HG03045 (cell line): Measurements from ENCODE around the gene ITPRID1.
A peak's percentile ranks its signal among the peaks of the same experiment; 100 is the strongest.
"Not testable (repeated sequence)": the region's sequence is repeated elsewhere in the genome, so short reads cannot be mapped to it uniquely, and the experiment has no call there.

Source experiments
- ATAC-seq: cut with Tn5 transposase; IDR thresholded peaks from one replicate; pipeline ENCODE4 v1.9.1; 2021; ENCODE audit warnings: mild to moderate bottlenecking, moderate library complexity; ENCODE audit not compliant: unreplicated experiment

The ITPRID1 gene

DNA sequence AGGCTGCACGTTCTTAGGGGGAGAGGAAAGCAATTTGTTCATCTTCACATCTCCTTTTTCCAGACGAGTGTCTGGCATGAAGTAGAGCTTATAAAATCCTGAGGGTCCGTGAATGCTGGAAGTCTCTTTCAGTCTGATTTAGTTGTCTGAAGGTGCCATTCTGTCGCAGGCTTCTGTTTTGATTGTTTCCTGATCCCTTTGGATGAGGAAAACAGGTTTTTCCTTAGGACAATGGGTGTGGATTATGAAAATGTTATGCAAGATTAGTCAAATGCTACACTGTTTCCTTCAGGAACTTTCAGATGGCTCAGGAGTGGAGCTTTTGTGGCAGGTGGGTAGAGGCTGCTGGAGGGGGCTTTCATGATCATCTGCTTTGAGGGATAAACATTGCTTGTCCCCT, at the start of gene ITPRID1:
ITPRID1 (plus strand) TSS at position 301 of the 400 bp plus-strand sequence. CDS start 38,935 bp downstream, outside the sequence.
- no peak for ATAC-seq

DNA sequence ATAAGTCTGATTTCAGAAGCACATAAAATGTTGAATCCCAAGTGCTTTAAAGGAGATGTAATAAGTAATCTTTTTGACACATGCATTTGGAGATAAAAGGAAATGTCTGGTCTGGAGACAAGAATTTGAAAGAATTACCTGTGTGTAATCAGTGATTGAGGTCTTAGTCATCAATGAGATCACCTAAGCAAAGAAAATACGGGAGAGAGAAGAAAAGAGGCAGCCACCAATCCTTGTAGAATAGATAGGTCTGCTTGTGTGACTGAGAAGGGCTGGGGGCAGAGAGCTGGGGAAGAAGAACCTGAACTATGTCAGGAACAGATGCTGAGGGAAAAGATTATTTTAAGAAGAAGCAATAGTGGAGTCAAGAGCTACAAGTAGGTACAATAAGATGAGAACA, 49.3 kb upstream of the ITPRID1 start:
- no peak for ATAC-seq

DNA sequence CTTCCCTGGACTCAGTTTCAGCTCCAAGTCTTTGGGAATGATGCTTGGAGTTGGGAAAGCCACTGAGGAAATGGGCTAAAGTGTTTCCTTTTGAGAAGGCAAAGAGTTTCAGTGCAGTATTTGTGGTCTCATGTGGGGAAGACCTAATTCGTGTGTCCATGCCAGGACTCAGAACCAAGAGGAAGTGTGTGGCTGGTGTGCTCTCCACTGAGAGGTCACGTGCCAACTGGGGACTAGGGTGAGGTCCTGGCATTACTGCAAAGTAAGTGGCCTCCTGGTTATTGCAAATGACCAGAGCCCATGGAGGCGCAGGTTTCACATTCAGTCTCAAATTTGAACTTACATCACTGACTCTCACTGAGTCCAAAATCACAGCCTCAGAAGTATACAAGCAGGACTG, 48.6 kb upstream of the ITPRID1 start:
- no peak for ATAC-seq

DNA sequence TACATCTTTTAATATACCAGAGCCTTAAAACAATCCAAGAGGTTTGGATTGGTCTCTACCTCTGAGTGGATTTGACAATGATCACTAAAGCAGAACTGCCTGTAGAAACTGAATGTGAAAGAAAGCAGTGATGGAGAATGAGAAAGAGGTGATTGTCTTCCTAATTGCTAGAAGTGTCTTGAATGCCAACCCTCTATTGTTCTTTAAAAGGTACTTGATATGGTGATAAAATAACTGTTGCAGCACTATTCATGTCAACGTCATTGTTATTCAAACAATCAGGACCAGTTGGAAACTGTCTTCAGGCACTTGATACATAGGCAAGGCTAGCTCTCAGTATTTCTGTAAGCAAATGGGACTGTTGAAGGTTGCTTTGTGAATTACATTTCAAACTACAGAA, 47.9 kb upstream of the ITPRID1 start:
- ATAC-seq, result no peak

DNA sequence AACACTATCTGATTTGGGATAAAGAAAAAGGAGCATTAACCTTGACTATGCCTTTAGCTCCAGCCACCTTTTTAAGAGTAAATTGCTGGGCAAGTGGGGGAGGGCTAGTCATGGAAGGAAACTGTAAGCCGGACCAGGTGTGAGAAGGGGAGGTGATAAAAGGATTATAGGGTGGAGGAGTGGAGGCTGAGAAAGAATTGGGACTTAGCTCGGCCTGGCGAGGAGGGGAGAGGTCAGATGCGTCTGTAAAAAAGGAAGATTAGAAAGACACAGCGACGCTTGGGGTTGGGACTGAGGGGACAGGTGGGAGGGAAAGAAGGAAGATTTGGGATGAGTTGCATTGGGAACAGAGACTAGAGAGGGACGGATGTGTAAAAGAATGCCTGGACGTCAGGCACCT, 43.0 kb upstream of the ITPRID1 start:
- ATAC-seq, result not testable (repeated sequence)

DNA sequence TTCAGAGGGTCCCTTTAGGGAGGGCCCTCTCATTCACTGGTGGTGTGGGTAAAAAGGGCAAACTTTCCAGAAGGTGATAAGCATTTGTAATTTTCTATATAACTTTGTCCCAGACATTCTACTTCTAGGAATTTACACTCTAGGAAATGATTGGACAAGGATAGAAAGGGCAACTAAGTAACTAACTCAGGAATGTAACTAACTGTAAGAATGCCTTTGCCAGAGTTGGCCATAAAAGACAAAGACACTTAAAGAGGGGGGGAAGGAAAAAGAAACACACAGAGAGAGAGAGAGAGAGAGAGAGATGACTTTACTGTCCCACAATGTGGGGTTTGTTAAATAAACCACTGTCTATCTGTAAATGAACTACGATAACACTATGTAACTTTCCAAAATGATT, 38.5 kb upstream of the ITPRID1 start:
- no peak for ATAC-seq

DNA sequence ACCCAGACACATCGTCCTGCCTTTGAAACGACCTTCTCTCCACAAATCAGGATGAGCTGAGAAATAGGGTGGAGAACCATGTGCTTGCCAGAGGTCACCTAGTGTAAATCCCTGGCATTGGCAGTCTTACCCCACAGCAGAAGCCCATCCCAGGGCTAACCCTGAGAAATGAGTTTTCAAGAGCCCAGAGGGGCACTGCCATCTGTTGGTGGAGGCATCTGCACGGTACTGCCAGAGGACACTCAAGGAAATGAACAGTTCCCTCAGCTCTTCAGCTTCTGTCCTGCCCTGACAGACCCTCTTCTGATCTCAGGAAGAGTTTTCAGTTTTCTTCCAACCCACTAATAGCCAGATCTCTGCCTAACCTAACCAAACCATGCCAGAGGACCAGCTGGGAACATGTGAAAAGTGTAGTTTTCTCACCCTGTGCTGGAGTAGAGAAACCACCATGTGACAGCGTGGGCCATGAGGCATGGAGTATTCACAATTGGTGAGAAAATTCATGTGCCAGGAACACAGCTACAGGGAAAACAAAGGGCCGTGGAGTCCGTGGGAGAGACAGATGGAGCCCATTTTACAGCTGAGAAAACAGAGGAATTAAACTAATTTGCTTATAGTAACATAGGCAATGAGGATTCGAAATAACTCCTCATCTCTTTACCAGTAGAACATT, 37.7 kb upstream of the ITPRID1 start:
- no peak for ATAC-seq

DNA sequence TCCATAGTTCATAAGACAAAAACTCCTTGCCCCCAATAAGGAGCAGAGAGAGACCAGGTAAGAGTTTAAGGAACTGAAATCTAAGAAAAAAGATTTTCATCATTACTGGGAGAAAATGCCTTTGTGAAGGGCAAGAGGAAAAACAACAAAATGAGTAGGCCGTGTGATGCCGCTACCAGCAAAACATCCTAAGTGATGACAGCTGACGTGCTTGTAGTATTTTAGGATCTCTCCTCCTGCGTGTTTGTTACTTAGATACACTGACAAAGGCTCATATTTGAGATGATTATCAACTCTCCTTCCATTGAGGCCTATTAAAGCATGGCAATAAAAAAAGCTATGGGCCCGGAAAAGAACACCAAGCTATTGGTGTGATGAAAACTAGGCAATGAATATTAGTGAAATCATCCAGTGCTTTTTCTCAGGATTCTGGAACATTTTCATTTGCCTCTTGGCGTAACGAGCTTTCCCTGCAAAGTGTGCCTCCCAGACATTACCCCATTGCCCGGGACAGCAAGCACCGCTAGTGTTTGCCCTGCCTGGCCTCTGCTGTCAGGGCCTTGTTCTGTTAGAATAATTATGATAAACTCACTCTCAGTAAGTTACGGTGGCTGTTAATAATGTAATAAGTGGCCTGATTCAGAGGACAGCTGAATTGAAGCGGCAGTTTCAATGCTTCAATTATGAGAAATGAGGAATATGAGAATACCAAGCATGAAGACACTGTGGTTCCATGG, 36.8 kb upstream of the ITPRID1 start:
- no peak for ATAC-seq

DNA sequence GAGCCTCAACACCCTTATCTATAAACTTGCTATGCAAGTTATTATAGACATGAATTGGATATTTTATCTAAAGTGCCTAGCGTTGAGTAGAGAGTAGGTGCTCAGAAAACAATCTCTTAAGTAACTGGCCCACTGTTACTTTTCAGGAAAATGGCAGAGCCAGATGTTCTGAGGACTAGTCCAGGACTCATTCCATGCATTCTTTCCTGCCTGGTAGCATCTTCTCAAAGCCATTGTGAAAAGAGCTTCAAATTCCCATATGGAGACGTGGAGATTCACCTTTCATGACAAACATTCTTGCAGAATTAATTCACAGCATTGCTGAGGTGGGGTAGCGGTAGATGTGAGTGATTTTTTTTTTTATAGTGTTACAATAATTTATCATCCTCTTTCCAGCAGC, 35.9 kb upstream of the ITPRID1 start:
- no peak for ATAC-seq

DNA sequence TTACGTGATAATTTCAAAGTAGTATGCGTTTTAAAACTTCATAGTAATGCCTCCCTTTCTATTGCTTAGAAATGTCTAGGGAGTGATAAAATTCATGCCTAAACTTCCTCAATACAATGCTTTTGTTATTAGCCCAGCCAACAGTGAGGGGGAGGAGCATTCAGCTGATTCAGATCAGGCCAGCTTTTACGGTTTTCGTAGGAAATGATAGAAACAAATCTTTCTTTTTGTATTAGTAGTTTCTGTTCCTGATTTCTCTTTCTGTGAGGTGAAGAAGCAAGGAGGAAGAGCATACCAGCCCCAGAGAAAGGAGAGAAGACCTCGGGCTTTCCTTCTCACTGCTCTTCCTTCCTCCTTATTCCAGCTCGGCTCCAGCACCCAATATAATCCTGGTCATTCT, 35.2 kb upstream of the ITPRID1 start:
- ATAC-seq, result no peak

DNA sequence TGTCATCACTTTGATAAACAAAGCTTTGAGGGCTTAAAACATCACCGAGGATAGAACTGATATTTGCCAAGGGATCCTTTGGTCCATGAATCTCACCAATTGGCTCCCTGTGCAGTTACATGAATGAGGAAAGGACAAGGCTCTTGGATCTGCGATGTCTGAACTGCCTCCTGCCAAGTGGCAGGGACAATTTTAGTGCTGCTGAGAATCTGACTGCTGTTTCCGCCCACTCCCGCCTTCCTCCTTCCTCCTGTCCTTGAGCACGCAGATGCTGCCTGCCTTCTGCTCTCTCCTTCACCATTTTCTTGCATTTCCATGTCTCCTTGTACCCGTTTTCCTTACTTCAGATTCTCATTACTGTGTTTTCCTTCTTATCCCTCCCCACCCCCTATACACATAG, 26.8 kb upstream of the ITPRID1 start:
- no peak for ATAC-seq

DNA sequence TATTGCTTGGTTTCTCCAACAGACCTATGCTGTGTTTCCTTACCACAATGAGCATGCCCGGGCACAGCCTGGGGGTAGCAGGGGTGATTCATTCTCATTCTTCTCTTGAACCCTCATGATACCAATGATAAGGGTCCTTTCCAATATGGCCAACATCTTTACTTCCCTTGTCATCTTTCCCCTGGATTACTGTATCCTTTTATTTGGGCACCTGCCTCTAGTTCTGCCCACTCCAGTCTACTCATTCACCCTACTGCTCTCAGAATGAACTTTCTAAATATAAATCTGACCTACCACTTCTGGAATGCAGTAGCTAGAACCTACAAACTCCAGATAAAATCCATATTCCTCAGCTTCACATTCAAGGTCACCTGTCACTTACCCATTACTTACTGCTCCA, 26.4 kb upstream of the ITPRID1 start:
- ATAC-seq, result no peak

DNA sequence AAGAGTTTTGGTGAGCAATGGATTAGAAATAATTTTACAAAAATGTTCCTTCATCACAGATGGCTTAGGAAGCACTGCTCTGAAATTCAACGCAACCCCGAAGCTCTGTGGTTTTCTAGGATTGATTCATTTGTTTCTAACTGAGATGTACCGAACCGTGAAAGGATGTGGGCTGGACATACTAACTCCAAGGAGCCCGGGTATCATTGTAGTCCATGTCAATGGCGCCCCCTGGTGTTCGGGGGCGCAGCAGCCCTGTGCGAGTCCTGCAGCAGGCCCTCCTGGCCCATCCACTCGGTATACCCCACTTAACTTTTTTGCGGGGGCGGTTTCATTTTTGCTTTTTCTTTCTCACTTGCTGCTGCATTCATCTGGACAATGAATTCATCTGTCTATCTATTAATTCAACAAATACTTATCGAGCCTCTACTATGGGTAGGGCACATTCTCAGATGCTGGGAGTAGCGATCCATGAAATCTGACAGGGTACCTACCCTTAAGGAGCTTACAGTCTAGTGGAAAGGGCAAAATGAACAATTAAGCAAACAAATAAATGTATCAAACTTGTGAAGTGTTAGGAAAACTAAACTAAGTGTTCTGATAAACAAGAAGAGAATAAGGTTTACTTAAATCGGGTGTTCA, 25.2 kb upstream of the ITPRID1 start:
- peak; percentile 95 for ATAC-seq

DNA sequence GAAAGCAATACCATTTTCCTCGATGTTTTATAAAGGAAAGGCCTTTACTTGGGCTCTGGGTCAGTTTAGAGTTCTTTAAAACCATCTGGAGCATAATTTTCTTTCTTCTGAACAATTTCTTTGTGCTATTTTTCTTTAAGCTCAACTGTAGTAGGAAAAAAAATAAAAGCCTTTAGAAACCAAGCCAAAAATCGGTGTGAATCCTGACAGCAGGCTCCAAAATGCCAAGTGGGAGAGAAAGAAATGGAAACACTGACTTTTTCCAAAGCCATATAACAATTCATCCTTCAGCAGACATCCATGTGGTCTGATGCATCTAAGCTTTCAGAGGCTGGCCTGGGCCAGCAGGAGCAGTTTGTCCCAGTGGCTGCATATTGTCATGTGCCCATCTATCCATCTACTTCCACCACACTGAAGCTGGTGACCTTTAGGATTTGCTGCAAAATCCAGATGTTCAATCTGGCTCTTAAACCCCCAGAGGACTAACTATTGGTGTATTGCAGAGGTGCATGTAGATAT, 23.0 kb upstream of the ITPRID1 start:
- ATAC-seq, result no peak

DNA sequence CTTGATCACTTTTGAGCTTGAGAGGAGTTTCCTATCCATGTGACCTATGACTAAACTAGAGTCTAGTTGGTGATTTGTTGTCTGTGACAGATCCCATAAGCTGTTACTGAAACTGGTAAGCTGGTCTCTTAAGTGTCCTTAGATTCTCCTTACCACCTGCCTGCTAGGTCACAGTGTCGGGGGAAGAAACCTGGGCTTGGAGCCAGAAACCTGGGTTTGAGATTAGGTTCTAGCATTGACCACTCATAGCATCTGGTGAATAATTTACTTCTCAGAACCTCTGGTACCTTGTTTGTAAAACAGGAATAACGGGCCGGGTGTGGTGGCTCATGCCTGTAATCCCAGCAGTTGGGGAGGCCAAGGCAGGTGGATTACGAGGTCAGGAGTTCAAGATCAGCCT, 21.8 kb upstream of the ITPRID1 start:
- no peak for ATAC-seq

DNA sequence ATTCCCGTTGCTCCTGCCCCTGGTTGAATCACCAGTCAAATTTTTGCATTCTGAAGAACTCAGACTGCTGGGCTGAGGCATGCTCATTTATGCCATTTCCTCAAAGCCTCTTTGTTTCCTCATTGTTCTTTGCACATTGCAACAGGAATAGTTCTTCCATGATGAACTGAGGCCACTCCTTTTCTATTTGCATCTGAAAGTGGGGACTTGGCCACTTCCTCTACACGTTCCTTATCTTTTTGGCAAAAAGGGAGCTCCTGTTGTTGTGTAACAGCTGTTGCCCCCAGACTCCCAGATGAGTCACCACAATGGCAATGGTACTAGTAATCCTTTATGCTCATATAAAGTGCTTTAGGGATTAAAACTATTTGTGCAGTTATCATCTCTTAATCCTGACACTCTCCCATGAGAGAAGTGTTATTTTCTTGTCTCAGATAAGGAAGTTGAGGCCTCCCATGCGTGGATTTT, 20.1 kb upstream of the ITPRID1 start:
- no peak for ATAC-seq

DNA sequence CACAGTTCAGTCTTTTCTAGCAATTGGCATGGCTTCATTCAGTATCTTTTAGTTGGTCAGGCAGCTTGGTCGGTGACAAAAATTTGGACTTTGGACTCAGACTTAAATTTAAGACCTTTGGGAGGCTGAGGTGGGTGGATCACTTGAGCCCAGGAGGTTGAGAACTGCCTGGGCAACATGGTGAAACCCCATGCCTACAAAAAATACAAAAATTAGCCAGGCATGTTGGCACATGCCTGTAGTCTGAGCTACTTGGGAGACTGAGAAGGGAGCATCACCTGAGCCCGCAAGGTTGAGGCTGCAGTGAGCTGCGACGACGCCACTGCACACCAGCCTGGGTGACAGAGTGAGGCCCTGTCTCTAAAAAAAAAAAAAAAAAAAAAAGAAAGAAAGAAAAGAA, 19.5 kb upstream of the ITPRID1 start:
- no peak for ATAC-seq

DNA sequence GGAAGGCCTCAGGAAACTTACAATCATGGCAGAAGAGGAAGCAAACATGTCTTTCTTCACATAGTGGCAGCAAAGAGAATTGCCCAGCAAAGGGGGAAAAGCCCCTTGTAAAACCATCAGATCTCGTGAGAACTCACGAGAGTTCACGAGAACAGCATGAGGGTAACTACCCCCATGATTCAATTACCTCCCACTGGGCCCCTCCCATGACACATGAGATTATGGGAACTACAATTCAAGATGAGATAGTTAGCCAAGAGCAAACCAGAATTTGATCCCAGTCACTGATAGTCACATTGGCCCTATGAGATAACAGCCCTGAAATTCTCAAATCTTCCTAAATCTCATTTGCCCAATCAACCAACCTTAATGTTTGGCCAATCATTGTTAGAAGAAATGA, 18.2 kb upstream of the ITPRID1 start:
- no peak for ATAC-seq

DNA sequence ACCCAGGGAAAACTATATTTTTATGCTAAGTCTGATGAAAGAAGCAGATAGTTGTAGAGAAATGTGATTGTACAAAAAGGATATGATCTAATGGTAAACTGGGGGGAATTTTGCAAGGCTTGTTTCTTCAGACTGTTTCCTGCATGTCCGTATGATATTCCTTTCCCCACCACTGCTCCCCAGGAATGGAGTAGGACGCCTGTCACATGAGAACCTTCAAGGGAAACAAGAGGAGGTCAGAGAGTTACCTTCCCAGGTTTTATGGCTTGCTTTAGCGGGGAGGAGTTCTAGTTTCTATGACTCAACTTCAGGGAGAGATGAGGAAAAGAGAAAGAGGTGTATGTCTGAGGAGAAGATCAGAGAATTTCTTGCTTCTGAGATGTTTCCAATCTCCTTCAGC, 16.4 kb upstream of the ITPRID1 start:
- no peak for ATAC-seq

DNA sequence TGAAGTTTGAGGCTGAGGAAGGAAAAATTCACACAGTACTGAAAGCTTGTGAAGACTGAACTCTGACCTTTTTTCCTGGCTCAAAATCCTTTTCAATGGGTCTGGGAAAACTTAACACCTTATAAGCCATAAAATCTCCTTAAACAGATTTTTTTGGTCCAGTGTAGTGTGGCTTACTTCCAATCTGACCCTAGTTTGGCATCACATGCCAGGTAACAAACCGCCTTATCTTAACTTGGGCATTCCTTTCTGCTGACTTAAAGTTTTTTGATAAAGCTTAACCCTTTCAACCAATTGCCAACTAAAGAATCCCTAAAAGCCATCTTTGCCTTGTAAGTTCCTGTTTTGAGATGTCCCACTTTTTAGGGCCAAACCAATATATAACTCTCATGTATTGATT, 13.2 kb upstream of the ITPRID1 start:
- no peak for ATAC-seq

DNA sequence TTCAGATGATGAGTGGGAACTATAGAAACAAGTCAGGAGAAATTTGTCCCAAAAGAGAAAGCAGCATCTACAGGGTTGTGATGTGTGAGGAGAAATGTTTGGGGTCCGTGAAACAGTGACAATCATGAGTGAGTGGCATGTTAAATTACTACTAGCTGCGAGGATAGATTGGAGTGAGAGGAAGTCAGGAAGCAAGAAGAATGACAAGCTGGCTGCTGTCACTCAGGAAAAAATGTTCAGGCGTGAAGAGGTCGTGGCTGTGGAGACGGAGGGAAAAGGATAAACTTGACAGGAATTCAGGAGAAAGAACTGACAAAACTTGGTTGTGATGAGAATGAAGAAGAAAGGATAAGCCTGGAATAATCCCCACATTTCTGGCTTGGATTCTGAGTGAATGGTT, 5.1 kb upstream of the ITPRID1 start:
- ATAC-seq, result no peak

DNA sequence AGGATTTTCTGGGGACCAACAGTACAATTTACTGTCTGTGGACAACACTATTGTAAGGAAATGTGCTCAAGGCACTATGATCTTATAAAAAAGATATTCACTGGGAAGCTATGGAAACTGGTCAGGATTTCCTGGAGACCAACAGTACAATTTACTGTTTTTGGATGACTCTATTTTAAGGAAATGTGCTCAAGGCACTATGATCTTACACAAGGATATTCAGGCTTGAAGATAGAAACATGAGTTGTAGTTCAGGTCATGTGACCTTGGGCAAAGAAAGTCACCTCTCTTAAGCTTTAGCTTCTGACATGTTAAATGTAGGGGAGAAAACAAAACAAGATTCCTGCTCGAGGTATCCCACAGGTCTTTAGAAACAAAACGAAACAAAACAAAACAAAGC, 1.7 kb upstream of the ITPRID1 start:
- ATAC-seq, result no peak
